HEK293 (cell line): ENCODE data around the gene CNKSR2.

ENCODE experiments used
- BCL11A ChIP-seq: fragments of 450-650 bp; formaldehyde crosslinking; IDR thresholded peaks from 2 replicates; pipeline ENCODE4 v1.5.1; 2016; ENCODE audit warnings: low read depth, missing biosample characterization, missing genetic modification characterization
- GLIS2 ChIP-seq: fragments of 450-650 bp; formaldehyde crosslinking; IDR thresholded peaks from 2 replicates; pipeline ENCODE4 v1.5.1; 2016; ENCODE audit warnings: missing biosample characterization, missing genetic modification characterization
- KLF10 ChIP-seq: fragments of 450-650 bp; IDR thresholded peaks from 2 replicates; pipeline ENCODE4 v1.5.1; 2018; ENCODE audit warnings: missing biosample characterization, mild to moderate bottlenecking, missing genetic modification characterization
- KLF16 ChIP-seq: fragments of 450-650 bp; formaldehyde crosslinking; IDR thresholded peaks from 2 replicates; pipeline ENCODE4 v1.5.1; 2017; ENCODE audit warnings: missing biosample characterization, missing genetic modification characterization
- OVOL3 ChIP-seq: fragments of 450-650 bp; formaldehyde crosslinking; IDR thresholded peaks from 2 replicates; pipeline ENCODE4 v1.5.1; 2016; ENCODE audit warnings: missing biosample characterization, missing genetic modification characterization
- TCF7L2 ChIP-seq: IDR thresholded peaks from 2 replicates; pipeline ENCODE4 v1.6.1; 2011; ENCODE audit warnings: low read depth, mild to moderate bottlenecking, inconsistent platforms, low read length, moderate library complexity, borderline replicate concordance
- ZBTB7A ChIP-seq: fragments of 450-650 bp; formaldehyde crosslinking; IDR thresholded peaks from 2 replicates; pipeline ENCODE4 v1.5.1; 2016; ENCODE audit warnings: low read depth, missing biosample characterization, missing genetic modification characterization
- ZBTB8A ChIP-seq: fragments of 450-650 bp; formaldehyde crosslinking; IDR thresholded peaks from 2 replicates; pipeline ENCODE4 v1.5.1; 2016; ENCODE audit warnings: missing biosample characterization, missing genetic modification characterization
- ZFHX2 ChIP-seq: fragments of 450-650 bp; formaldehyde crosslinking; conservative IDR thresholded peaks from 2 replicates; pipeline ENCODE4 v1.5.1; 2016; ENCODE audit warnings: missing biosample characterization, missing genetic modification characterization
- ZIC2 ChIP-seq: fragments of 450-650 bp; formaldehyde crosslinking; IDR thresholded peaks from 2 replicates; pipeline ENCODE4 v1.5.1; 2016; ENCODE audit warnings: missing biosample characterization, missing genetic modification characterization
- ZNF140 ChIP-seq: fragments of 450-650 bp; formaldehyde crosslinking; IDR thresholded peaks from 2 replicates; pipeline ENCODE4 v1.5.1; 2016; ENCODE audit warnings: missing biosample characterization, missing genetic modification characterization
- ZNF169 ChIP-seq: fragments of 450-650 bp; formaldehyde crosslinking; IDR thresholded peaks from 2 replicates; pipeline ENCODE4 v1.5.1; 2016; ENCODE audit warnings: missing biosample characterization, missing genetic modification characterization
- ZNF266 ChIP-seq: fragments of 450-650 bp; formaldehyde crosslinking; IDR thresholded peaks from 2 replicates; pipeline ENCODE4 v1.5.1; 2016; ENCODE audit warnings: missing biosample characterization, missing genetic modification characterization, low read depth
- ZNF274 ChIP-seq, 2 experiments: fragments of 200-500 bp in 1 of 2; fragments of 450-650 bp in 1 of 2; sonication (Bioruptor generic) in 1 of 2; formaldehyde crosslinking in 1 of 2; IDR thresholded peaks; 2 replicates each; pipeline versions ENCODE4 v1.5.1 to v1.6.1; 2014 to 2016; ENCODE audit warnings: borderline replicate concordance in 1 of 2, inconsistent platforms in 1 of 2, low read length in 1 of 2, missing biosample characterization in 1 of 2, missing genetic modification characterization in 1 of 2
- ZNF292 ChIP-seq: fragments of 450-650 bp; formaldehyde crosslinking; IDR thresholded peaks from 2 replicates; pipeline ENCODE4 v1.5.1; 2016; ENCODE audit warnings: low read depth, missing biosample characterization, missing genetic modification characterization, borderline replicate concordance
- ZNF302 ChIP-seq: fragments of 450-650 bp; formaldehyde crosslinking; IDR thresholded peaks from 2 replicates; pipeline ENCODE4 v1.5.1; 2016; ENCODE audit warnings: missing biosample characterization, missing genetic modification characterization, low read depth
- ZNF404 ChIP-seq: fragments of 450-650 bp; formaldehyde crosslinking; IDR thresholded peaks from 2 replicates; pipeline ENCODE4 v1.5.1; 2017; ENCODE audit warnings: missing biosample characterization, missing genetic modification characterization
- ZNF510 ChIP-seq: fragments of 450-650 bp; formaldehyde crosslinking; IDR thresholded peaks from 2 replicates; pipeline ENCODE4 v1.5.1; 2018; ENCODE audit warnings: mild to moderate bottlenecking, missing genetic modification characterization, missing biosample characterization; ENCODE audit not compliant: insufficient replicate concordance
- ZNF544 ChIP-seq: fragments of 450-650 bp; formaldehyde crosslinking; IDR thresholded peaks from 2 replicates; pipeline ENCODE4 v1.5.0; 2017; ENCODE audit warnings: missing biosample characterization, missing genetic modification characterization
- ZNF560 ChIP-seq: fragments of 450-650 bp; formaldehyde crosslinking; IDR thresholded peaks from 2 replicates; pipeline ENCODE4 v1.5.1; 2017; ENCODE audit warnings: missing biosample characterization, missing genetic modification characterization, borderline replicate concordance
- ZNF600 ChIP-seq: fragments of 450-650 bp; formaldehyde crosslinking; IDR thresholded peaks from 2 replicates; pipeline ENCODE4 v1.5.1; 2016; ENCODE audit warnings: missing biosample characterization, missing genetic modification characterization
- ZNF76 ChIP-seq: fragments of 450-650 bp; formaldehyde crosslinking; IDR thresholded peaks from 2 replicates; pipeline ENCODE4; 2016; ENCODE audit warnings: low read depth, missing biosample characterization, missing genetic modification characterization, borderline replicate concordance
- ZNF777 ChIP-seq: fragments of 450-650 bp; formaldehyde crosslinking; IDR thresholded peaks from 2 replicates; pipeline ENCODE4 v1.5.1; 2017; ENCODE audit warnings: missing biosample characterization, missing genetic modification characterization, borderline replicate concordance
- ZSCAN23 ChIP-seq: fragments of 450-650 bp; formaldehyde crosslinking; IDR thresholded peaks from 2 replicates; pipeline ENCODE4 v1.5.1; 2016; ENCODE audit warnings: missing biosample characterization, missing genetic modification characterization
- TF ChIP-seq, protein P1 (sequence below): fragments of 450-650 bp; formaldehyde crosslinking; IDR thresholded peaks from 2 replicates; pipeline ENCODE4 v1.5.1; 2016; ENCODE audit warnings: missing biosample characterization, missing genetic modification characterization
- TF ChIP-seq, protein P2 (sequence below): fragments of 450-650 bp; formaldehyde crosslinking; conservative IDR thresholded peaks from 2 replicates; pipeline ENCODE4 v1.5.1; 2016; ENCODE audit warnings: low read depth, missing biosample characterization, missing genetic modification characterization
- TF ChIP-seq, protein P3 (sequence below): IDR thresholded peaks from 2 replicates; pipeline ENCODE4 v1.6.1; 2011; ENCODE audit warnings: mild to moderate bottlenecking, low read depth, low read length, borderline replicate concordance
- TF ChIP-seq, protein P4 (sequence below): fragments of 450-650 bp; formaldehyde crosslinking; IDR thresholded peaks from 2 replicates; pipeline ENCODE4 v1.5.1; 2016; ENCODE audit warnings: missing biosample characterization, missing genetic modification characterization
- TF ChIP-seq, protein P5 (sequence below): fragments of 450-650 bp; formaldehyde crosslinking; optimal IDR thresholded peaks from 2 replicates; pipeline ENCODE3; 2016; ENCODE audit warnings: missing biosample characterization, mild to moderate bottlenecking, missing genetic modification characterization
- TF ChIP-seq, protein P6 (sequence below): fragments of 450-650 bp; formaldehyde crosslinking; IDR thresholded peaks from 2 replicates; pipeline ENCODE4 v1.5.1; 2016; ENCODE audit warnings: missing biosample characterization, missing genetic modification characterization, low read depth

Gene CNKSR2

DNA sequence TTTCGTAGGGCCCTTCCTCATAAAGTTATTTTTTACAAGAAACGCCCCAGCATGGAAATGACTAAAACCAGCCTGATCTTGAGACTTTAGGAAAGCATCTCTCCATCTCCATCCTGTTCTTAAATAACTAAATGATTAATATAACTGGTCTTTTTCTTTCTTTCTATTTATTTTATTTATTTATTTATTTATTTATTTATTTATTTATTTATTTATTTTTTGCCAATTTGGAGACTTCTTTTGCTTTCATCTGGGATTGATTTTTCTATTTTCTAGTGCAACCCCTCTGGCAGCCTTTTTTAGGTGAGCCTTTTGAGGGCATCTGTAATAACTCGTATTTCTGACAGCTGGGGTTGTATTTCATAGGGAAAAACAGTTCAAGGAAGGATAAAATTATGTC, 285.1 kb downstream of the CNKSR2 start (continued):
- TF ChIP-seq, protein P1, sequence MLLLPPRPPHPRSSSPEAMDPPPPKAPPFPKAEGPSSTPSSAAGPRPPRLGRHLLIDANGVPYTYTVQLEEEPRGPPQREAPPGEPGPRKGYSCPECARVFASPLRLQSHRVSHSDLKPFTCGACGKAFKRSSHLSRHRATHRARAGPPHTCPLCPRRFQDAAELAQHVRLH (tag by site-specific recombination), result 0 out of 2 replicates have a peak, but pooled peaks have one; percentile 38
- TF ChIP-seq, protein P2, sequence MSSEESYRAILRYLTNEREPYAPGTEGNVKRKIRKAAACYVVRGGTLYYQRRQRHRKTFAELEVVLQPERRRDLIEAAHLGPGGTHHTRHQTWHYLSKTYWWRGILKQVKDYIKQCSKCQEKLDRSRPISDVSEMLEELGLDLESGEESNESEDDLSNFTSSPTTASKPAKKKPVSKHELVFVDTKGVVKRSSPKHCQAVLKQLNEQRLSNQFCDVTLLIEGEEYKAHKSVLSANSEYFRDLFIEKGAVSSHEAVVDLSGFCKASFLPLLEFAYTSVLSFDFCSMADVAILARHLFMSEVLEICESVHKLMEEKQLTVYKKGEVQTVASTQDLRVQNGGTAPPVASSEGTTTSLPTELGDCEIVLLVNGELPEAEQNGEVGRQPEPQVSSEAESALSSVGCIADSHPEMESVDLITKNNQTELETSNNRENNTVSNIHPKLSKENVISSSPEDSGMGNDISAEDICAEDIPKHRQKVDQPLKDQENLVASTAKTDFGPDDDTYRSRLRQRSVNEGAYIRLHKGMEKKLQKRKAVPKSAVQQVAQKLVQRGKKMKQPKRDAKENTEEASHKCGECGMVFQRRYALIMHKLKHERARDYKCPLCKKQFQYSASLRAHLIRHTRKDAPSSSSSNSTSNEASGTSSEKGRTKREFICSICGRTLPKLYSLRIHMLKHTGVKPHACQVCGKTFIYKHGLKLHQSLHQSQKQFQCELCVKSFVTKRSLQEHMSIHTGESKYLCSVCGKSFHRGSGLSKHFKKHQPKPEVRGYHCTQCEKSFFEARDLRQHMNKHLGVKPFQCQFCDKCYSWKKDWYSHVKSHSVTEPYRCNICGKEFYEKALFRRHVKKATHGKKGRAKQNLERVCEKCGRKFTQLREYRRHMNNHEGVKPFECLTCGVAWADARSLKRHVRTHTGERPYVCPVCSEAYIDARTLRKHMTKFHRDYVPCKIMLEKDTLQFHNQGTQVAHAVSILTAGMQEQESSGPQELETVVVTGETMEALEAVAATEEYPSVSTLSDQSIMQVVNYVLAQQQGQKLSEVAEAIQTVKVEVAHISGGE (tag by site-specific recombination), result peak; percentile 86
- TF ChIP-seq ZNF404 (tag by site-specific recombination) (no peak), OVOL3 (tag by site-specific recombination) (no peak), ZFHX2 (tag by site-specific recombination) (no peak), ZNF292 (no peak), ZNF510 (tag by site-specific recombination) (peak; percentile 88), ZNF266 (tag by site-specific recombination) (0 out of 2 replicates have a peak, but pooled peaks have one; percentile 50), KLF10 (tag by site-specific recombination) (no peak), ZNF274 (IDR thresholded peaks at IDR 0.05; ENCODE audit: low read length) (no peak), ZNF274 (tag by site-specific recombination; IDR thresholded peaks at IDR 0.05; ENCODE audit: borderline replicate concordance) (no peak), ZSCAN23 (no peak), ZNF600 (tag by site-specific recombination) (no peak), BCL11A (tag by site-specific recombination) (no peak), ZNF777 (no peak), ZNF560 (tag by site-specific recombination) (peak; percentile 81; the same call in 1 of the 2 replicates), ZNF169 (tag by site-specific recombination) (no peak), ZNF140 (tag by site-specific recombination) (peak; percentile 66; the same call in 1 of the 2 replicates), ZBTB8A (tag by site-specific recombination) (peak; percentile 65), KLF16 (tag by site-specific recombination) (no peak), TCF7L2 (no peak), ZBTB7A (no peak), ZNF544 (tag by site-specific recombination) (no peak), ZIC2 (tag by site-specific recombination) (no peak), ZNF302 (tag by site-specific recombination) (no peak), ZNF76 (tag by site-specific recombination) (no peak), GLIS2 (tag by site-specific recombination) (no peak)
- TF ChIP-seq, protein P3, sequence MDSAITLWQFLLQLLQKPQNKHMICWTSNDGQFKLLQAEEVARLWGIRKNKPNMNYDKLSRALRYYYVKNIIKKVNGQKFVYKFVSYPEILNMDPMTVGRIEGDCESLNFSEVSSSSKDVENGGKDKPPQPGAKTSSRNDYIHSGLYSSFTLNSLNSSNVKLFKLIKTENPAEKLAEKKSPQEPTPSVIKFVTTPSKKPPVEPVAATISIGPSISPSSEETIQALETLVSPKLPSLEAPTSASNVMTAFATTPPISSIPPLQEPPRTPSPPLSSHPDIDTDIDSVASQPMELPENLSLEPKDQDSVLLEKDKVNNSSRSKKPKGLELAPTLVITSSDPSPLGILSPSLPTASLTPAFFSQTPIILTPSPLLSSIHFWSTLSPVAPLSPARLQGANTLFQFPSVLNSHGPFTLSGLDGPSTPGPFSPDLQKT, result no peak
- TF ChIP-seq, protein P4, sequence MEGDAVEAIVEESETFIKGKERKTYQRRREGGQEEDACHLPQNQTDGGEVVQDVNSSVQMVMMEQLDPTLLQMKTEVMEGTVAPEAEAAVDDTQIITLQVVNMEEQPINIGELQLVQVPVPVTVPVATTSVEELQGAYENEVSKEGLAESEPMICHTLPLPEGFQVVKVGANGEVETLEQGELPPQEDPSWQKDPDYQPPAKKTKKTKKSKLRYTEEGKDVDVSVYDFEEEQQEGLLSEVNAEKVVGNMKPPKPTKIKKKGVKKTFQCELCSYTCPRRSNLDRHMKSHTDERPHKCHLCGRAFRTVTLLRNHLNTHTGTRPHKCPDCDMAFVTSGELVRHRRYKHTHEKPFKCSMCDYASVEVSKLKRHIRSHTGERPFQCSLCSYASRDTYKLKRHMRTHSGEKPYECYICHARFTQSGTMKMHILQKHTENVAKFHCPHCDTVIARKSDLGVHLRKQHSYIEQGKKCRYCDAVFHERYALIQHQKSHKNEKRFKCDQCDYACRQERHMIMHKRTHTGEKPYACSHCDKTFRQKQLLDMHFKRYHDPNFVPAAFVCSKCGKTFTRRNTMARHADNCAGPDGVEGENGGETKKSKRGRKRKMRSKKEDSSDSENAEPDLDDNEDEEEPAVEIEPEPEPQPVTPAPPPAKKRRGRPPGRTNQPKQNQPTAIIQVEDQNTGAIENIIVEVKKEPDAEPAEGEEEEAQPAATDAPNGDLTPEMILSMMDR, result no peak
- TF ChIP-seq, protein P5, sequence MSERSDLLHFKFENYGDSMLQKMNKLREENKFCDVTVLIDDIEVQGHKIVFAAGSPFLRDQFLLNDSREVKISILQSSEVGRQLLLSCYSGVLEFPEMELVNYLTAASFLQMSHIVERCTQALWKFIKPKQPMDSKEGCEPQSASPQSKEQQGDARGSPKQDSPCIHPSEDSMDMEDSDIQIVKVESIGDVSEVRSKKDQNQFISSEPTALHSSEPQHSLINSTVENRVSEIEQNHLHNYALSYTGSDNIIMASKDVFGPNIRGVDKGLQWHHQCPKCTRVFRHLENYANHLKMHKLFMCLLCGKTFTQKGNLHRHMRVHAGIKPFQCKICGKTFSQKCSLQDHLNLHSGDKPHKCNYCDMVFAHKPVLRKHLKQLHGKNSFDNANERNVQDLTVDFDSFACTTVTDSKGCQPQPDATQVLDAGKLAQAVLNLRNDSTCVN, result no peak
- TF ChIP-seq, protein P6, sequence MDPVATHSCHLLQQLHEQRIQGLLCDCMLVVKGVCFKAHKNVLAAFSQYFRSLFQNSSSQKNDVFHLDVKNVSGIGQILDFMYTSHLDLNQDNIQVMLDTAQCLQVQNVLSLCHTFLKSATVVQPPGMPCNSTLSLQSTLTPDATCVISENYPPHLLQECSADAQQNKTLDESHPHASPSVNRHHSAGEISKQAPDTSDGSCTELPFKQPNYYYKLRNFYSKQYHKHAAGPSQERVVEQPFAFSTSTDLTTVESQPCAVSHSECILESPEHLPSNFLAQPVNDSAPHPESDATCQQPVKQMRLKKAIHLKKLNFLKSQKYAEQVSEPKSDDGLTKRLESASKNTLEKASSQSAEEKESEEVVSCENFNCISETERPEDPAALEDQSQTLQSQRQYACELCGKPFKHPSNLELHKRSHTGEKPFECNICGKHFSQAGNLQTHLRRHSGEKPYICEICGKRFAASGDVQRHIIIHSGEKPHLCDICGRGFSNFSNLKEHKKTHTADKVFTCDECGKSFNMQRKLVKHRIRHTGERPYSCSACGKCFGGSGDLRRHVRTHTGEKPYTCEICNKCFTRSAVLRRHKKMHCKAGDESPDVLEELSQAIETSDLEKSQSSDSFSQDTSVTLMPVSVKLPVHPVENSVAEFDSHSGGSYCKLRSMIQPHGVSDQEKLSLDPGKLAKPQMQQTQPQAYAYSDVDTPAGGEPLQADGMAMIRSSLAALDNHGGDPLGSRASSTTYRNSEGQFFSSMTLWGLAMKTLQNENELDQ (tag by site-specific recombination), result no peak
